Stimulated activated naive CD4-positive, alpha-beta T cell (primary cell): ENCODE data around the gene TYW1.
"Not testable (repeated sequence)": the region's sequence is repeated elsewhere in the genome, so short reads cannot be mapped to it uniquely, and the experiment has no call there.

Experiments
- DNase-seq, 6 experiments: peaks; one replicate each; lab custom pipeline; 2025; lab: John Stamatoyannopoulos, UW

The TYW1 gene

DNA sequence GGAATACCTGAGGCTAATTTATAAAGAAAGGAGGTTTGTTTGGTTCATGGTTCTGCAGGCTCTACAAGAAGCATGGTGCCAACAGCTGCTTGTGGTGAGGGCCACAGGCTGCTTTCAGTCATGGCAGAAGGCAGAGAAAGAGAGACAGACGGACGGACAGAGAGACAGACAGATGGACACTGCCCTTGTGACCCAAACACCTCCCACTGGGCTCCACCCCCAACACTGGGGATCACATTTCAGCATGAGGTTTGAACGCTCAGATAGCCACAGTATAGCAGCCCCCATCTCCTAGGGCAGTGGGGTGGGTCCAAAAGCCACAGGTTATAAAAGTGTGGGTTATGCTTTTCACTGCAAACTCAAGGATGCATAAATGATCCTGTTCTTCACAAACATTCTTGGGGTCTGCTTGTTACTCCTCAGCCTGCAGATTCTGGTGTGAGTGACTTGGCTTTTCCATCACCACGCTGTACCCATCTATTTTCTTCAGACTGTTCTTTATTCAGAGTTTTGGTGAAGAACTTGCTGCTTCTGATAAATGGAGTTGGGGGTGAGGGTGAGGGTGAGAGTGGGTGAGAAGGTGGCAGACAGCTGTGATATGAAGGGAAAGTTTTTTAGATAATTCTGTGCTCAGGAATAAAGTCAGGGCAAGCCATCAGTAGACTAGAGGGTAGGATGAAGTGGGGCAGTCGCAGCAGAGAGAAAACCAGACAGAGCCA is 194.5 kb downstream of the TYW1 start:
- DNase-seq: not testable (repeated sequence)

DNA sequence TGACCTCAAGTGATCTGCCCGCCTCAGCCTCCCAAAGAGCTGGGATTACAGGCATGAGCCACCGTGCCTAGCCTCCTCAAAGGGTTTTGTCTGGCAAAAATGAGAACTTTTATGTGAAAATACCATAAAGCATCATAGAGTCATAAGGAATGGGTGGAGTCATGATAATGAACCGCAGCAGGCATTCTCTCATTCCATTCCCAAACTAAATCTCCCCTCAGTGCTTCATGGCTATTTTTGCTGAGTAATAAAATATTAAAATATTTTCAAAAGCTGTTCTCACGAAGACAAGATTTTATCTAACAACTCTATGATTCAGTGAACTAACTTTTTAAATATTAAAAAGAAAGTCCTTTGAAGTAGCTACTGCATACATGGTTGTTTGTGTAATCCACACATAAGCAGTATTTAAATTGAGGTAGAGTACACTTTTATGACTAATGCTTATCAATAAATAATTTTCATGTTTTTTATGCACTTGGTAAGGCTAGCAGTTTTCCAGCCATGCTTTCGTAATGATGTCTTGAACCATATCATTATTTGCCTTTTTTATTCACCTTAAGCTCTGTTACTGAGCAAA is 195.6 kb downstream of the TYW1 start:
- DNase-seq: not testable (repeated sequence)

DNA sequence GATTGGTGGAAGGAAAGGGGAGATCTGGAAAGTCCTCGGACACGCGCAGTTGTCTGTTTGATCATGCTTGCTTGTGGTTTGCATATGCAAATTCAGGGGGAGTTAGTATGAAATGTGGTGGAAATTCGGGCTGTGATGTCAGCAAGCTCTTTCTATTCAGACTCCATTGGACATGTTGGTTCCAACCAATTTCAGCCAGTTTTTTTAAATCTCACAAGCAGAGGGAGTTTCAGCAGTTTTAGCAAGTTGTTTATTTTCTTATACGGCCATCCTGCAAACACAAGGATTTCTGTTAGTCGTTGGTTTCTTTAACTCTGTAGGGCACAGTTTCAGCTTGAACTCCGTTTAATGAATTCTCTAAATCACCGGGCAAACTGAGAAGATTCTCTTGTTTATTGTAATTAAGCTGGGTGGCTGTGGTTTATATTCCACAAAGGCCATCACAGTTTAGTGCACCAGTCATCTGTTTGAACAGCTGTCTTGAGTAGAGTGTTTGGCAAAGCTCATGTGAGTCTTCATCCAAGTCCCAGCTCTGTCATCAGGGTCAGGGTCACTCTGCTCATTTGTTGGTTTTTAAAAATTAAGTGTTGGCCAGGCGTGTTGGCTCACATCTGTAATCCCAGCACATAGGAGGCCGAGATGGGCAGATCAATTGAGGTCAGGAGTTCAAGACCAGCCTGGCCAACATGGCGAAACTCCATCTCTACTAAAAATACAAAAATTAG is 196.4 kb downstream of the TYW1 start:
- DNase-seq: not testable (repeated sequence)

DNA sequence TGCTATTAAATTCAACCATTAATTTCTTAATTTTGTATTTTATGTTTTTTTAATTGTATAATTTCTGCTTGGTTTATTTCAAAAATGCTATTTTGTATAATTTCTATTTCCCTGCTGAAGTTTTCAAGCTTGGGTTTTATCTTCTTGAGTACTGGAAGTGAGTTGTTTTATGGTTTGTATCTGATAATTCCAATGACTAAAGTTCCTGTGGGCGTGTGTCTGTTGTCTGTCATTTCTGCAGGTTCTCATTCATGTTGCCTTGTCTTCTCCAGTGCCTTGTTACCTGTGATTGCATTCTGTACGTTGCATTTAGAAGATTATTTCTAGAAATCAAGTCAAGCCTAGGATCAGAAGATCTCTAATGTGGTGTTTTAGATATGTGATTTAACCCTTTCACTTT is 199.5 kb downstream of the TYW1 start:
- not testable (repeated sequence) for DNase-seq

GRCh38 chr7:67198865-67199526 is 202.4 kb downstream of the TYW1 start:
- DNase-seq: not testable (repeated sequence)

- DNase-seq: not testable (repeated sequence)
These were observed 209.1 kb downstream of the TYW1 start for GRCh38 chr7:67205772-67206171.

DNA sequence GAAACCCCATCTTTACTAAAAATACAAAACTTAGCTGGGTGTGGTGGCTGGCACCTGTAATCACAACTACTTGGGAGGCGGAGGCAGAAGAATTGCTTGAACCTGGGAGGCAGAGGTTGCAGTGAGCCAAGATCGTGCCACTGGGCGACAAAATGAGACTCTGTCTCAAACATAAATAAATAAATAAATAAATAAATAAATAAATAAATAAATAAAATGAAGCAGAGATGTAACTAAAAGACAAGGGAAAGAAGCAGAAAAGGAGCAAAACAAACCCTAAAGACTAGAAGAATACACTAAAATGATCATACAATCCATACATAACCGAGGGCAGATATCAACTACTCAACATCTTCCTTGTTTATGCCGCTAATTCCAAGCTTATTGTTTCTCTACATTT is 209.8 kb downstream of the TYW1 start:
- DNase-seq: no peak

DNA sequence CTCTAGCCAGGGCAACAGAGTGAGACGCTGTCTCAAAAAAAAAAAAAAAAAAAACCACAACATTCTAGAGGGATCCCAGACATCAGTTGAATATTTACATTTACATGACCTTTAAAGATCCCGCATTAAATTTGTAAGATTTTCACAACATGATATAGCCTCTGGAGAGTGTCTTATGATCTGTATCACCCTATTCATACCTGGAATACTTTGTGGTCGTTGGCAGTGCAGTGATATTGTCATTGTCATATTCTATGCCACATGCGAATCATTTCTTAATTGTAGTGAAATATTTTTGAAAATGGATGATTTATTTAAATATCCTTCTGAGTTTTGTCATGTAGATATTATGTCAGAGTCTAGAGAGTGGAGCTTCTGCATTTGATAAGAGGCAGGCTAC is 212.0 kb downstream of the TYW1 start:
- DNase-seq: not testable (repeated sequence)

- DNase-seq: no peak
These were observed 212.6 kb downstream of the TYW1 start for GRCh38 chr7:67209256-67209655.

DNA sequence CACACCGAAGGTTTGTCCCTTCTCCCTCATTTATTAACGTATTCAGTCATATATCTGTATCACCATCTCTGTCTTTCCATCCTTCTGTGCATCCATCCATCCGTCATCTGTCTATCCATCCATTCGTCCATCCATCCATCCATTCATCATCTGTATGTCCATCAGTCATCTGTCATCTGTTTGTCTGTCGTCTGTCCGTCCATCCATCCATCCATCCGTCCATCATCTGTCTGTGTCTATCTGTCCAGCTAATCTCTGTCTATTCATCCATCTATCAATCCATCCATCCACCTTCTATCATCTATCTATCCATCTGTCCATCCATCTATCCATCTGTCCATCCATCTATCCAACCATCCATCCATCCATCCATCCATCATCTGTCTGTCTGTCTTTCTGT is 213.9 kb downstream of the TYW1 start:
- DNase-seq: no peak

DNA sequence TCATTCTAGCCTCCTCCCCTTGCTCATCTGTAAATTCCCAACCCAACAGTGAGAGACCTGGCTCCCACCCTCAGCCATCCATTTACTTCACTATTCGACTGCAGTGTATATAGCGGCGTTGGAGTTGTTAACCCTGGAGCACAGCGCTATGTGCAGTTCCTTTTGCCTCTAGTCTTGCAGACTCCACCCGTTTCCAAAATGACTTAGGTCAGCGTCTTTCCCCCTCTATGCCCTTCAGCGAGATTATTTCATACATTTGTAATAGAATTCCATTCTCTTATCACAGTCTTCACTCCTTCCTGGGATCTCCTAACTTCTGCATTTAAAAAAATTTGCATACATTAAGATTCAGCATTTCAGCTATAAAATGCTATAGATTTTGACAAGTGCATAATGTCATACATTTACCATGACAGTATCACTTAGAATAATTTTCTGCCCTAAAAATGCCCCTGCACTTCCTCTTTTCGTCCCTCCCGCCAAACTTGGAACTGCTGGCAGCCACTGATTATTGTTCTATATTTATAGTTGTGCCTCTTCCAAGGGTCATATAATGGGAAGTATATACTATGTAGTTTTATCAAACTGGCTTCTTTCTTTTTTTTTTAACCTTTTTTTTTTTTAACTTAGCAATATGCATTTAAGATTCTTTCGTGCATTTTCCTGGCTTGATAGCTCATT is 215.2 kb downstream of the TYW1 start:
- DNase-seq: not testable (repeated sequence)

GRCh38 chr7:67213038-67213437 is 216.4 kb downstream of the TYW1 start:
- DNase-seq: not testable (repeated sequence)

- not testable (repeated sequence) for DNase-seq
These were observed 226.9 kb downstream of the TYW1 start for GRCh38 chr7:67223551-67223950.

- DNase-seq: not testable (repeated sequence)
These were observed 229.8 kb downstream of the TYW1 start for GRCh38 chr7:67226340-67226907.

DNA sequence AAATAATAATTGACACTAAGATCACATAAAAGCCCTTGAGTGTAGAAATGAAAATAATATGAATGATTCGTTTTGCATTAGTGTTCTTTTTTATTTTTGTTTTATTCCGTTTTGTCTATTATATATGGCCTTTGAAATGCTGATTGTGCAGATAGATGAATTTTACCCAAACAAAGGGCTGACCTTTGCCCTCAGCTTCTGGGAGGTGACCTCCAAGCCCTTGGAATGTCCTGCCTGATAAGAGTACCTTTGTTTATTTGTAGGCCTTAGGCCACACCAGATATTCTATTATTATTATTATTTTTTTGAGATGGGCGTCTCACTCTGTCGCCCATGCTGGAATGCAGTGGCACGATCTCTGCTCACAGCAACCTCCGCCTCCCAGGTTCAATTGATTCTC is 230.3 kb downstream of the TYW1 start:
- not testable (repeated sequence) for DNase-seq

DNA sequence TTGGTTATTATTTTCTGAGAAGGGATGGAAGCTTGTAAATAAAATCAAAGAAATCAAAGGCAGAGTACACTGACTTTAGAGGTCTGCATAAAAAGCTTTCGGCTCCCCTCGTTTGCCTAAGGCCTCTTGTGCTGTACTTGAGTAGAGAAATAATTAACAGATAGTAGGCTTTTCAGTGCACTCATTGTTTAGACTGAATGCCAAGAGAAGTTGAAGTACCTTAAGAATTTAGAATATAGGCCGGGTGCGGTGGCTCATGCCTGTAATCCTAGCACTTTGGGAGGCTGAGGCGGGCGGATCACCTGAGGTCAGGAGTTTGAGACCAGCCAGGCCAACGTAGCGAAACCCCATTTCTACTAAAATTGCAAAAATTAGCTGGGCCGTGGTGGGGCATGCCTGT is 232.4 kb downstream of the TYW1 start:
- not testable (repeated sequence) for DNase-seq

GRCh38 chr7:67230029-67230428 is 233.4 kb downstream of the TYW1 start:
- not testable (repeated sequence) for DNase-seq

DNA sequence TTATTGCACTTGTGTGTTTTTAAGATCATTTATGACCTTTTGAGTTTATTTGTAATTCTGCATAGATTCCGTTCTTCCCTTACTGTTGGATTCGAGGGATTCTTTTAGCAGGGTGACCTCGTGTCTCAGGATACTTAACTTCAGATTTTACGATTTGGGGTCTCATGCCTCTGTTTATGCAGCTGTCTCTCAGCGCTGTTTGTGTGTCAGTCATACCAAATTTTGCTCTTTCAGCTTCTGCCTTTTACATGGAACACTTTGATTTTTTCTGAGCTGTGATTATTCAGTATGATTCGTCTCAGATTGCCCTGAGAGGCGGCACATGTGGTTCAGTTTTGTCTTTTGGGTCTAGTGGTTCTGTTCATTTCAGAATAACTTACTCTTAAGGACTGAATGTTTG is 236.9 kb downstream of the TYW1 start:
- not testable (repeated sequence) for DNase-seq

GRCh38 chr7:67236216-67236615 is 239.6 kb downstream of the TYW1 start:
- not testable (repeated sequence) for DNase-seq

- not testable (repeated sequence) for DNase-seq
These were observed 246.2 kb downstream of the TYW1 start for GRCh38 chr7:67242871-67243270.

DNA sequence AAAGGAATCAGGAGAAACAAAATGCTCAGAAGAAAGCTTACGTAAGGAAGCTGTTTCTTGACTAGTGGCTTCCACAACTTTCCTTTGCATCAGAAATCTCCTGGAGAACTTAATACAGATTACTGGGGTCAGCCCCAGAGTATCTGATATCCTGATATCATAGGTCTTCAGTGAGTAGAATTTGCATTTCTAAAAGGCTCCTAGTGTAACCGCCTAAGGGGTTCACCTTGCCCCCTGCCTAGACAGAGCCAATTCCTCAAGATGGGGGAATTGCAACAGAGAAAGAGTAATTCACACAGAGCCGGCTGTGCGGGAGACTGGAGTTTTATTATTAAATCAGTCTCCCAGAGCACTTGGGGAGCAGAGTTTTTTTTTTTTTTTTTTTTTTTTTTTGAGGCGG is 251.7 kb downstream of the TYW1 start:
- not testable (repeated sequence) for DNase-seq
